Measurements from ENCODE around the gene IL4R.

IL4R gene

GRCh38 chr16:27302126-27302525 lies 11.6 kb upstream of the IL4R start:
- Histone ChIP-seq H3K4me1 (ENCODE audit: insufficient read depth, low read length) (no peaks in the 10 kb centered on the region), H3K9ac (ENCODE audit: low read depth, low read length) (no peak overlapping the region), H3K9me3 (ENCODE audit: control insufficient read depth, insufficient read depth, low read length) (no peaks in the 10 kb centered on the region), H3K36me3 (ENCODE audit: insufficient read depth, low read length) (no peaks in the 10 kb centered on the region)

GRCh38 chr16:27303256-27304100 lies 10.3 kb upstream of the IL4R start:
- Histone ChIP-seq H3K9ac (ENCODE audit: low read depth, low read length) (no peak overlapping the region), H3K4me1 (ENCODE audit: insufficient read depth, low read length) (no peaks in the 10 kb centered on the region), H3K36me3 (ENCODE audit: insufficient read depth, low read length) (no peaks in the 10 kb centered on the region), H3K9me3 (ENCODE audit: control insufficient read depth, insufficient read depth, low read length) (no peaks in the 10 kb centered on the region)

- Histone ChIP-seq H3K9me3 (ENCODE audit: control insufficient read depth, insufficient read depth, low read length) (no peaks in the 10 kb centered on the region), H3K9ac (ENCODE audit: low read depth, low read length) (no peak overlapping the region), H3K36me3 (ENCODE audit: insufficient read depth, low read length) (no peaks in the 10 kb centered on the region), H3K4me1 (ENCODE audit: insufficient read depth, low read length) (no peaks in the 10 kb centered on the region)
These were observed 9.7 kb upstream of the IL4R start for GRCh38 chr16:27304102-27304501.

- H3K9ac ChIP-seq (ENCODE audit: low read depth, low read length) = no peak overlapping the region
- no peaks in the 10 kb centered on the region for H3K9me3 ChIP-seq (ENCODE audit: control insufficient read depth, insufficient read depth, low read length)
- no peaks in the 10 kb centered on the region for H3K36me3 ChIP-seq (ENCODE audit: insufficient read depth, low read length)
- H3K4me1 ChIP-seq (ENCODE audit: insufficient read depth, low read length) = no peaks in the 10 kb centered on the region
These were observed 8.7 kb upstream of the IL4R start for GRCh38 chr16:27304881-27305745.

GRCh38 chr16:27305839-27306442 lies 7.8 kb upstream of the IL4R start:
- Histone ChIP-seq H3K9me3 (ENCODE audit: control insufficient read depth, insufficient read depth, low read length) (no peaks in the 10 kb centered on the region), H3K36me3 (ENCODE audit: insufficient read depth, low read length) (no peaks in the 10 kb centered on the region), H3K4me1 (ENCODE audit: insufficient read depth, low read length) (no peaks in the 10 kb centered on the region), H3K9ac (ENCODE audit: low read depth, low read length) (no peak overlapping the region)

- H3K9ac ChIP-seq (ENCODE audit: low read depth, low read length) = no peak overlapping the region
- no peaks in the 10 kb centered on the region for H3K9me3 ChIP-seq (ENCODE audit: control insufficient read depth, insufficient read depth, low read length)
- H3K36me3 ChIP-seq (ENCODE audit: insufficient read depth, low read length) = no peaks in the 10 kb centered on the region
- H3K4me1 ChIP-seq (ENCODE audit: insufficient read depth, low read length) = no peaks in the 10 kb centered on the region
These were observed 5.0 kb upstream of the IL4R start for GRCh38 chr16:27308792-27309191.

GRCh38 chr16:27310576-27311447 lies 3.0 kb upstream of the IL4R start:
- Histone ChIP-seq H3K9ac (ENCODE audit: low read depth, low read length) (no peak overlapping the region), H3K36me3 (ENCODE audit: insufficient read depth, low read length) (no peaks in the 10 kb centered on the region), H3K9me3 (ENCODE audit: control insufficient read depth, insufficient read depth, low read length) (no peaks in the 10 kb centered on the region), H3K4me1 (ENCODE audit: insufficient read depth, low read length) (peaks cover 6% of the 10 kb centered on the region; the same call in 1 of the 2 replicates)

GRCh38 chr16:27311448-27311830 lies 2.3 kb upstream of the IL4R start:
- no peaks in the 10 kb centered on the region for H3K9me3 ChIP-seq (ENCODE audit: control insufficient read depth, insufficient read depth, low read length)
- H3K4me1 ChIP-seq (ENCODE audit: insufficient read depth, low read length) = peaks cover 6% of the 10 kb centered on the region; the same call in 1 of the 2 replicates
- no peaks in the 10 kb centered on the region for H3K36me3 ChIP-seq (ENCODE audit: insufficient read depth, low read length)
- no peak overlapping the region for H3K9ac ChIP-seq (ENCODE audit: low read depth, low read length)

- Histone ChIP-seq H3K36me3 (ENCODE audit: insufficient read depth, low read length) (no peaks in the 10 kb centered on the region), H3K9me3 (ENCODE audit: control insufficient read depth, insufficient read depth, low read length) (no peaks in the 10 kb centered on the region), H3K9ac (ENCODE audit: low read depth, low read length) (no peak overlapping the region), H3K4me1 (ENCODE audit: insufficient read depth, low read length) (peaks cover 6% of the 10 kb centered on the region; the same call in 1 of the 2 replicates)
These were observed 1.9 kb upstream of the IL4R start for GRCh38 chr16:27311897-27312303.

- H3K4me1 ChIP-seq (ENCODE audit: insufficient read depth, low read length) = peaks cover 14% of the 10 kb centered on the region
- H3K9me3 ChIP-seq (ENCODE audit: control insufficient read depth, insufficient read depth, low read length) = no peaks in the 10 kb centered on the region
- peak overlapping the region; percentile 79; the same call in 1 of the 2 replicates for H3K9ac ChIP-seq (ENCODE audit: low read depth, low read length)
- no peaks in the 10 kb centered on the region for H3K36me3 ChIP-seq (ENCODE audit: insufficient read depth, low read length)
These were observed 973 bp upstream of the IL4R start for GRCh38 chr16:27312580-27313421.

GRCh38 chr16:27314161-27314723 lies 468 bp downstream of the IL4R start:
- H3K36me3 ChIP-seq (ENCODE audit: insufficient read depth, low read length) = no peaks in the 10 kb centered on the region

GRCh38 chr16:27314986-27315332 lies 1.2 kb downstream of the IL4R start:
- H3K4me1 ChIP-seq (ENCODE audit: insufficient read depth, low read length) = peaks cover 26% of the 10 kb centered on the region
- H3K9me3 ChIP-seq (ENCODE audit: control insufficient read depth, insufficient read depth, low read length) = no peaks in the 10 kb centered on the region
- H3K36me3 ChIP-seq (ENCODE audit: insufficient read depth, low read length) = no peaks in the 10 kb centered on the region
- H3K9ac ChIP-seq (ENCODE audit: low read depth, low read length) = peak overlapping the region; percentile 79; the same call in 1 of the 2 replicates

More at GRCh38 chr16:27314161-27314723, 468 bp downstream of the IL4R start:
- Histone ChIP-seq H3K9ac (ENCODE audit: low read depth, low read length) (peak overlapping the region; percentile 79), H3K9me3 (ENCODE audit: control insufficient read depth, insufficient read depth, low read length) (no peaks in the 10 kb centered on the region), H3K4me1 (ENCODE audit: insufficient read depth, low read length) (peaks cover 26% of the 10 kb centered on the region)

Data from ES-I3 (cell line).